HG03280 (cell line): ENCODE results near the gene C1orf21.

Source experiments
- ATAC-seq: cut with Tn5 transposase; IDR thresholded peaks from one replicate; pipeline ENCODE4 v1.9.1; 2021; ENCODE audit warnings: mild to moderate bottlenecking, moderate library complexity; ENCODE audit not compliant: unreplicated experiment

Gene C1orf21

GRCh38 chr1:184408580-184408979 is 21.8 kb downstream of the C1orf21 start:
- no peak for ATAC-seq

DNA sequence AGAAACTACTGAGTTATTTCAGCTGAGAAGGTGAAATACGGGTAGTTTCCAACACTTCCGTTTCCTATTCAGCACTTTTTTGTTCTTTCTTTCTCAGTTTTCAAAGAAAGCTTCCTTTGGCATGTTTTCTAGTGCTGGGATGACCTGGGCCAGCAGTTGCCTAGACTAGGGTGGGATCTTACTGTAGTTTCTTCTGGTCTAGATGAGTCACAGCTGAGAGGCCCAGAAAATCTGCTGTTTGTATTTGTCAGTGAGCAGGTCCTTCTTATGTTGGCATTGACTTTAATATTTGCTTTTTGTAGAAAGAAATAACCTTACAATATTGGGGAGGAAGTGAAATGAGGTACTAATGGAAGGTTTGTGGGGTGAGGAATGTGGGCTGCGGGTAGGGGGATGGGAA is 22.2 kb downstream of the C1orf21 start:
- no peak for ATAC-seq

- no peak for ATAC-seq
Measured at GRCh38 chr1:184412472-184412871, 25.6 kb downstream of the C1orf21 start.

DNA sequence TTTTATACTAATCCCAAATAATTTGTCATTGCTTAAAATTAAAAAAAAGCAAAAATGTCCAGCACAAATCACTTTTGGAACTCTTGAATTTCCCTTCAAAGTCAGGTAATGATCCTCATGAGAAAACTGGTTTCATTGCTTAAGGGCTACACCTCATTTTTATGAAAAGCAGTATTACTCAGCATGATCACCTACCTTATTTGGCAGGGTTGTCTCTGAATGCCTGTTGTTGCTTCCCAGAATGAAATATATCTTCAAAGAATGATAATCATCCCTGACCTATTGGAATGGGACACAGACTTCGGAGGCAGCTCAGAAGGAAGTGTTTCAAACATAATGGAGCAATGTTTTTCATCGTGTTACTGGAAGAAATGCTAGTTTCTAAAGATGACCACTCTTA is 29.7 kb downstream of the C1orf21 start:
- ATAC-seq = no peak

DNA sequence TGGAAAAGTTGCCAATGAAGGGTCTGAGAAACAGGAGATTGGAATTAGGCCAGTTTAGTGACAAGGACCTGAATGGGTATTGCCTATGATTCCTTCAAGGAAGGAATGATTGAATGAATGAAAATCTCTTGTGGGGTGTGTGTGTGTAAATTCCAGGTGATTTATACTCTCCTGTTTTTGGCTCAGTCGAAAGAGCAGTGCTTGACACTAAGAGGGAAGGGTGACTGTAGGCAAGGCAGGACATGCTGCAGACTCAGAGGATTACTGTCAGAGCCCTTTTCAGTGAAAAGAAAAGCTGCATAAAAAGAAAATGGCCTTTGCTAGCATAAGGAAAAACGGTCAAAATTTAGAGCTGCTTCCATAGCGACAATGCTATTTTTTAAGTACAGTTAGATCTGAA is 30.1 kb downstream of the C1orf21 start:
- ATAC-seq = no peak

- ATAC-seq = no peak
Measured at GRCh38 chr1:184417916-184418315, 31.1 kb downstream of the C1orf21 start.

GRCh38 chr1:184418652-184419349 is 32.0 kb downstream of the C1orf21 start:
- ATAC-seq = no peak

DNA sequence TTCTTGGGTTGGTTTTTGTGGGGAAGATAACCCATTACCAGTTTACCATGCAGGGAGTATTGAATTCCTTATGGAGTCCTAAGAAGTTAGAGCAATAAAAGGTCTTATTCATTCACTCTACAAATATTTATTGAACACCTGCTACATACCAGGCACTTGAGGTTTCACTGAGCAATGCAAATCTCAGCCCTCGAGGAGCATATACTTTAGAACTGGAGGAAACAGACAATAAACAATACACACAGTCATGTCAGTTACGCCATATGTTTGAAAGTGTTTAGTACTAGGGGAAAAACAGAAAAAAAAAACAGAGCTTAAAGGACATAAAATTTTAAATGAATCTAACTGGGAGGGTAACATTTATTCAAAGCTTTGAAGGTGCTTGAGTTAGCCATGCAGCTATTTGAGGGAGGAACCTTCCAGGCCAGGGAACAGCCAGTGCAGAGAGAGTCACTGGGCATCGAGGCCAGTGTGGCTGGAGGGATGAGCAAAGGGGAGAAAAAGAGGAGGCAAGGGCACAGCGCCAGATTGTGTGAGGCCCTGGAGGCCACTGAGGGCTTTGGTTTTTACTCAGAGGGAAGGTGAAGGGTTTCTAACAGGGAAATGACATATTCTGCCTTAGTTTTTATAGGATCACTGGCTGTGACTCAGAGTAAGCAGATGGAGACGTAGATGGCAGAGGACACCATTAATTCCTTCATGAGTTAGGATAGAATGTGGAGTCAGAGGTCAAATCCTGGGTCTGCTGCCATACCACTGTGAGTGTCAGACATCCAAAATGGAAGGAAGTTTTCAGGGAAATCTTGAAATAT is 32.7 kb downstream of the C1orf21 start:
- no peak for ATAC-seq

DNA sequence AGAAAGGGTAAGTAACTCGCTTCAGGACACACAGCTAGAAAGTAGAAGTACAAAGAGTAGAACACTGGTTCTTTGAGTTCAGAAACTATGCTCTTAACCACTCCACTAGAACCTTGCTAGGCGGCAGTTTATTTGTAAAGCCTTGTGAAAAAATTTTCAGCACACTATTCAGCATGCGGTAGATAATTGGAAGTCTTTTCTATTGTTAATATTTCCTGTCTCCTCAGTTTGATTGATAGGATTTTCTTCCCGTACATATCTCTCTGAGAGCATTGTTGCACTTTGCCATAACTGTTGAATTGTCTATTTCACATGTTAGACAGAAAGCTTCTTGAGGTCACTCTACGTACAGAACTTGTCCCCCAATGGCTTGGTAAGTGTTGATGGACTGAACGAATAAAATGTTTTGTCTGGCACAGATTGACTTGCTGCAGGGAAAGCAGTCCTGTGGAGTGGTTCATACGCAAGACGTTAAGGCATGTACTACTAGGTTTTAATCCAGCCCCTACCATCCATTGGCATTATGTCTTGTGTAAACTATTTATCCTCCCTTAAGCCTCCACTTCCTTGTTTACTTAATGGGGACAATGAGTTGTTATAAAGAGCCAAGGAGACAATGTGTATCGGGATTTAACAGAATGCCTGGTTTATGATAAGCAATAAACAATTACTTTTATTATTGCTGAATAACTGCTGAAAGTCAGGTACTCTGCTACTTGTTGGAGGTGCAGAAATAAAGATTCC is 35.8 kb downstream of the C1orf21 start:
- ATAC-seq = no peak

GRCh38 chr1:184423649-184424048 is 36.8 kb downstream of the C1orf21 start:
- no peak for ATAC-seq

- no peak for ATAC-seq
Measured at GRCh38 chr1:184424157-184424556, 37.3 kb downstream of the C1orf21 start.

DNA sequence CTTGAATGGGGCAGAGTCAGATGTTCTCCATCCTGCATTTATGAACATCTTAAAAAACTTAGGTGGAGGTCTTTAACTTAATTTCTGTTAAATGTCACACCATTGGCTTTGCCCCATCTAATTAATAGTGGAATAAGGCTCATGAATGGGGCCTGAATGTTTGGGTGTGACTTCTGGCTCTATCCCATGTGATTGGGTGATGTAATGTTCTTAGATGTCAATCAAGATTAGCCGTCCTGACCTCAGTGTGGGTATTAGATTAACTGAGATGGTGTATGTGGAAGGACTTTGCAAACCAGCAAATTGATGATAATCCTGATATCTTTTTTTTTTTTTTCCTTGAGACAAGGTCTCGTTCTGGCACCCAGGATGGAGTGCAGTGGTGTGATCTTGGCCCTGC is 38.1 kb downstream of the C1orf21 start:
- no peak for ATAC-seq

GRCh38 chr1:184425449-184426277 is 38.8 kb downstream of the C1orf21 start:
- ATAC-seq = no peak

DNA sequence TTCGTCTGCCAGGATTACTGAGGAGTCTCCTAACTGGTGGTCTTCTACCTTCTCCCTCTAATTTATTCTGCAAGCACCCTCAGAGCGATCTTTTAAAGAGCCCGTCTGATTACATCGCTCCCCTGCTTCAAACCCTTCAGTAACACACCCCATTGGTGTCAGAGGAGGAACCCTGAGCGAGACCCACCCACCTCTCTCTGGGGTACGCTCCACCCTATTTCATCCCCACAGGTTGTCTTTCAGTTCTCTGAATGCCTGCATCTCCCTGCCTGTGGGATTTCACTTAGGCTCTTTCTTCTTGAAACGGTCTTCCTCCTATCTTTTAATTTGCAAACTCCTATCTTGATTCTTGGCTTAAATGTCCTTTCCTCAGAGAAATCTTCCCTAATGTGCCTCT is 39.4 kb downstream of the C1orf21 start:
- ATAC-seq = no peak

GRCh38 chr1:184427722-184428121 is 40.9 kb downstream of the C1orf21 start:
- no peak for ATAC-seq

DNA sequence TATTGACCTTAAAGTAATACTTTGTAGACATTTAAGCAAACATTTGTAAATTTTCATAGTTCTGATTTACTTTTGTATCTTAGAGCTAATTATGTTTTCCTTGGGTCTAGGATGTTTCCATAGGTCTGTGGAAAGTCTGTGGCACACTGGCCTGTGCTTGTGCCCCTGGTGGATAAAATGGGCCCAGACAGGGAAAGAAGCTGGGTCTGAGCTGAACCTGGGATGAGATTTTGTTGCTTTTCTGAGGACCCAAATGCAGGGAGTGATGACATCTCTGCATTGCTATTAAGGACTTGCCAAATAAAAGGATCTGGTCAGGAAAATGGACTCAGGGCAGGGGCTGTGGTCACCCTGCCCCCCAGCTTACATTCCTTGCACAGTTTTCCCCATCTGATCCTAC is 41.8 kb downstream of the C1orf21 start:
- no peak for ATAC-seq

GRCh38 chr1:184429335-184429734 is 42.5 kb downstream of the C1orf21 start:
- ATAC-seq = no peak

- no peak for ATAC-seq
Measured at GRCh38 chr1:184433956-184434502, 47.2 kb downstream of the C1orf21 start.

DNA sequence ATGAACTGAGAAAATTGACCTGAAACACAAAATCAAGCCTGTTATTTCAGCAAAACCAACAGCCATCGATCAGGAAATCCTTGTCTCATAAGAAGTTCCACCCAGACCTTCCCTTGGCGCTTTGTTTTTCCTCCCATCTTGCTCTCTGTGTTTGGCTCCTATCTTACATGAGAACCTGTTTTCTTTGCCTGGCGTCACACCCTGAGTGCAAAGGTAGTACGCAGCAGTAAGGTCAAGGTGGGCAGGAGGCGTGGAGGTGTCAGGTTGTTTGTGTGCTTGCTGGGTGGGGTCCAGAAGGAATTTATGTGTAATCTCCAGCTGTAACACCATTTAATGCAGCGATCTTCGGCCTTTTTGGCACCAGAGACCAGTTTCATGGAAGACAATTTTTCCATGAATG is 50.5 kb downstream of the C1orf21 start:
- ATAC-seq = no peak

DNA sequence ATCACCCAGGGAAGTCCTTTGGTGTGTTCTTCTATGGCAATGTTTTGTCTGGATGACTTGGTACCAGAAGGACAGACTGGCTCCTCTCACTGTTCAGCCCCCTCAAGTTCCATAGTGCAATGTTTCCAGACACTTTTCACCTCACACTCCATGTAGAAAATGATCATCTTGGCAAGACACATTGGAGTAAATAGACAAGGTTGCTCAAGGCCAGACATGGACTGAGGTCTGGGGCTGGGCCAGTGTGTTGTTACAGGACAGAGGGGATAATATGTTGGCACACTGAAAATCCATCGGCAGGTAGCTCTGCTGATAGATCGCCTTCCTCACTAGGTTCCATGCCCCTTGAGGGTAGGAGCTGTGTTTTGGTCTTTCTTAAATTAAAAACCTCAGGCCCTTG is 51.5 kb downstream of the C1orf21 start:
- ATAC-seq = no peak

DNA sequence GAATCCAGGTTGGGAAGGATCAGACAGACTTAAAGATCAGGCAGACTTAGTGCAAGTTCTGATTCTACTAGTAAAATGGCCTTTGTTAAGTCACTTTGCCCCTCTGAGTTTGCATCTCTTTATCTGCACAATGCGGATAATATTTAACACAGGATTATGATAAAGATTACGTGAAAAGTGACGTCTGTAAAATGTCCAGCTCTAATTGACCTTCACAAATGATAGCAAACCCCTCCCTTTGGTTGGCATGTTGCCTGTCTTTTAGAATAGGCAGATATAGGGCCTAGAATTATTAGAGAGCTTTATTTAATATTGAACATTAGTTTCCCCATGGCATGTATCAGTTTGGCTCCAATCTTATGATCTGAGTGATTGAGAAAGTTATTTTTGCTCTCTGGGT is 55.4 kb downstream of the C1orf21 start:
- ATAC-seq = no peak
